Measurements from ENCODE around the gene MEF2C. TPM values are rescaled to one million over a fixed set of nuclear protein-coding genes. Genes with fewer than 3 reads are reported as not detected.
"Not testable (repeated sequence)": the region's sequence is repeated elsewhere in the genome, so short reads cannot be mapped to it uniquely, and the experiment has no call there.

Gene MEF2C
- total RNA-seq, 2 experiments from 2014 or later: 0.60 to 0.87 TPM

- no peak overlapping the region for H3K27ac Mint-ChIP-seq
- Histone ChIP-seq H3K36me3 (ENCODE audit: insufficient read depth, low read length) (no peaks in the 10 kb centered on the region), H3K27me3 (ENCODE audit: control insufficient read depth in 1 of 2, insufficient read depth in 2 of 2, low read length in 2 of 2) (no peaks in the 10 kb centered on the region), H3K27ac (ENCODE audit: low read depth in 1 of 2, low read length in 2 of 2) (no peak overlapping the region), H3K4me3 (ENCODE audit: low read length) (no peak overlapping the region), H3K4me1 (ENCODE audit: insufficient read depth, low read length) (no peaks in the 10 kb centered on the region), H3K9me3 (ENCODE audit: control insufficient read depth in 1 of 2, insufficient read depth in 1 of 2, low read length in 2 of 2) (no peaks in the 10 kb centered on the region)
- peaks cover 12% of the 10 kb centered on the region for H3K27me3 Mint-ChIP-seq
- ATAC-seq (ENCODE audit: poor library complexity) (no peak), DNase-seq (no peak)
- intact Hi-C loops (cut with DNase I, micrococcal nuclease): no loop called here
- ChIA-PET POLR2A (no interaction called here), CTCF (no interaction called here)
- no peak overlapping the region for H3K4me3 Mint-ChIP-seq
- H3K36me3 Mint-ChIP-seq (ENCODE audit: low read depth): no peaks in the 10 kb centered on the region
- H3K4me1 Mint-ChIP-seq (ENCODE audit: low read depth): no peaks in the 10 kb centered on the region
- TF ChIP-seq CTCF (IDR thresholded peaks at IDR 0.05): no peak
- no peaks in the 10 kb centered on the region for H3K9me3 Mint-ChIP-seq
Observed at GRCh38 chr5:88799938-88800535, 82.9 kb downstream of the MEF2C start.

GRCh38 chr5:88798933-88799332, 84.1 kb downstream of the MEF2C start:
- POLR2A ChIA-PET: not testable (repeated sequence)

GRCh38 chr5:88793797-88794196, 89.2 kb downstream of the MEF2C start:
- CTCF ChIA-PET; H3K27ac ChIP-seq (ENCODE audit: low read depth in 1 of 2, low read length in 2 of 2); H3K4me3 ChIP-seq (ENCODE audit: low read length); H3K27me3 Mint-ChIP-seq; H3K27me3 ChIP-seq (ENCODE audit: control insufficient read depth in 1 of 2, insufficient read depth in 2 of 2, low read length in 2 of 2); H3K4me3 Mint-ChIP-seq; H3K27ac Mint-ChIP-seq; H3K36me3 Mint-ChIP-seq (ENCODE audit: low read depth); H3K9me3 ChIP-seq (ENCODE audit: control insufficient read depth in 1 of 2, insufficient read depth in 1 of 2, low read length in 2 of 2); H3K36me3 ChIP-seq (ENCODE audit: insufficient read depth, low read length); H3K4me1 ChIP-seq (ENCODE audit: insufficient read depth, low read length); DNase-seq; intact Hi-C loops (cut with DNase I, micrococcal nuclease); ATAC-seq (ENCODE audit: poor library complexity); H3K4me1 Mint-ChIP-seq (ENCODE audit: low read depth); H3K9me3 Mint-ChIP-seq; POLR2A ChIA-PET: not testable (repeated sequence)

More at GRCh38 chr5:88798933-88799332, 84.1 kb downstream of the MEF2C start:
- intact Hi-C loops (cut with DNase I, micrococcal nuclease); DNase-seq; H3K36me3 Mint-ChIP-seq (ENCODE audit: low read depth); ATAC-seq (ENCODE audit: poor library complexity); CTCF ChIA-PET; H3K4me3 Mint-ChIP-seq; H3K9me3 ChIP-seq (ENCODE audit: control insufficient read depth in 1 of 2, insufficient read depth in 1 of 2, low read length in 2 of 2); H3K4me3 ChIP-seq (ENCODE audit: low read length); H3K27me3 ChIP-seq (ENCODE audit: control insufficient read depth in 1 of 2, insufficient read depth in 2 of 2, low read length in 2 of 2); H3K4me1 ChIP-seq (ENCODE audit: insufficient read depth, low read length); H3K9me3 Mint-ChIP-seq; H3K4me1 Mint-ChIP-seq (ENCODE audit: low read depth); H3K27ac Mint-ChIP-seq; H3K36me3 ChIP-seq (ENCODE audit: insufficient read depth, low read length); H3K27ac ChIP-seq (ENCODE audit: low read depth in 1 of 2, low read length in 2 of 2): not testable (repeated sequence)
- peaks cover 12% of the 10 kb centered on the region for H3K27me3 Mint-ChIP-seq

GRCh38 chr5:88792144-88792840, 90.7 kb downstream of the MEF2C start:
- CTCF ChIA-PET: no interaction called here

More at GRCh38 chr5:88792144-88792840, 90.7 kb downstream of the MEF2C start:
- Histone ChIP-seq H3K4me1 (ENCODE audit: insufficient read depth, low read length) (no peaks in the 10 kb centered on the region), H3K9me3 (ENCODE audit: control insufficient read depth in 1 of 2, insufficient read depth in 1 of 2, low read length in 2 of 2) (peaks cover 0 to 3% of the 10 kb centered on the region in 2 experiments), H3K36me3 (ENCODE audit: insufficient read depth, low read length) (no peaks in the 10 kb centered on the region), H3K27me3 (ENCODE audit: control insufficient read depth in 1 of 2, insufficient read depth in 2 of 2, low read length in 2 of 2) (no peaks in the 10 kb centered on the region), H3K27ac (ENCODE audit: low read depth in 1 of 2, low read length in 2 of 2) (no peak overlapping the region), H3K4me3 (ENCODE audit: low read length) (no peak overlapping the region)
- DNase-seq: no peak
- no peak for TF ChIP-seq CTCF (IDR thresholded peaks at IDR 0.05)
- H3K4me1 Mint-ChIP-seq (ENCODE audit: low read depth): no peaks in the 10 kb centered on the region
- H3K27ac Mint-ChIP-seq: no peak overlapping the region
- no peaks in the 10 kb centered on the region for H3K27me3 Mint-ChIP-seq
- POLR2A ChIA-PET: no interaction called here
- H3K4me3 Mint-ChIP-seq: no peak overlapping the region
- intact Hi-C loops (cut with DNase I, micrococcal nuclease): no loop called here
- ATAC-seq (ENCODE audit: poor library complexity): no peak
- H3K36me3 Mint-ChIP-seq (ENCODE audit: low read depth): no peaks in the 10 kb centered on the region
- no peaks in the 10 kb centered on the region for H3K9me3 Mint-ChIP-seq
